22Rv1 (cell line): ENCODE measurements around the gene SRCAP.

Experiments
- ZFX ChIP-seq: fragments of 450-650 bp; IDR thresholded peaks from 2 replicates; pipeline ENCODE4 v1.6.1; 2017; ENCODE audit warnings: antibody characterized with exemption, borderline replicate concordance
- TF ChIP-seq, protein P1 (sequence below): fragments of 450-650 bp; IDR thresholded peaks from 2 replicates; pipeline ENCODE4 v1.5.1; 2017; ENCODE audit warnings: mild to moderate bottlenecking

DNA sequence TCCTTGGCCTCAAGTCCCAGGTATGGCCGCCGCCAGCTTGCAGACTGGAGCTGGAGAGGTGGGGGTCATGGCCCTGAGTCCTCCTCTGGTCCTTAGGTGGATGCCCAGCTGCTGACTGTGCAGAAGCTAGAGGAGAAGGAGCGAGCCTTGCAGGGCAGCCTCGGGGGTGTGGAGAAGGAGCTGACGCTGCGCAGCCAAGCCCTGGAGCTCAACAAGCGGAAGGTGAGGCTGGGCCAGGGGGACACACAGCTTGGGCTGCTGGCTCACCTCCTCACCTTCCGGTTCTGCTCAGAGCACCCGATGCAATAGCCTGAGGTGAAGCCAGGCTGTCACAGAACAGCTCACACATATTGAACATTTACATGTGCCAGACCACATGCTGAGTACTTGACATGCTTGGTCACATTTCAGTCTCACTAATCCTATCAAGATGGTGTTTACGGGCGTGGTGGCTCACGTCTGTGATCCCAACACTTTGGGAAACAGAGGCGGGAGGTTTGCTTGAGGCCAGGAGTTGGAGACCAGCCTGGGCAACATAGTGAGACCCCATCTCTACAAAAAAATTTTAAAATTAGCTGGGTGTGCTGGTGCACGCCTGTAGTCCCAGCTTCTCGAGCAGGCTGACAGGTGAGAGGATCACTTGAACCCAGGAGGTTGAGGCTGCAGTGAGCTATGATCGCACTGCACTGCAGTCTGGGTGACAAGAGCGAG lies 70.6 kb downstream of the SRCAP start:
- TF ChIP-seq, protein P1, sequence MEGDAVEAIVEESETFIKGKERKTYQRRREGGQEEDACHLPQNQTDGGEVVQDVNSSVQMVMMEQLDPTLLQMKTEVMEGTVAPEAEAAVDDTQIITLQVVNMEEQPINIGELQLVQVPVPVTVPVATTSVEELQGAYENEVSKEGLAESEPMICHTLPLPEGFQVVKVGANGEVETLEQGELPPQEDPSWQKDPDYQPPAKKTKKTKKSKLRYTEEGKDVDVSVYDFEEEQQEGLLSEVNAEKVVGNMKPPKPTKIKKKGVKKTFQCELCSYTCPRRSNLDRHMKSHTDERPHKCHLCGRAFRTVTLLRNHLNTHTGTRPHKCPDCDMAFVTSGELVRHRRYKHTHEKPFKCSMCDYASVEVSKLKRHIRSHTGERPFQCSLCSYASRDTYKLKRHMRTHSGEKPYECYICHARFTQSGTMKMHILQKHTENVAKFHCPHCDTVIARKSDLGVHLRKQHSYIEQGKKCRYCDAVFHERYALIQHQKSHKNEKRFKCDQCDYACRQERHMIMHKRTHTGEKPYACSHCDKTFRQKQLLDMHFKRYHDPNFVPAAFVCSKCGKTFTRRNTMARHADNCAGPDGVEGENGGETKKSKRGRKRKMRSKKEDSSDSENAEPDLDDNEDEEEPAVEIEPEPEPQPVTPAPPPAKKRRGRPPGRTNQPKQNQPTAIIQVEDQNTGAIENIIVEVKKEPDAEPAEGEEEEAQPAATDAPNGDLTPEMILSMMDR = no peak
- no peak for TF ChIP-seq ZFX
